Measurements from ENCODE around the gene CLEC3B. TPM values are rescaled to one million over a fixed set of nuclear protein-coding genes. Genes with fewer than 3 reads are reported as not detected.

CLEC3B gene
- total and polyA plus RNA-seq, 2 donors (not counting 3 experiments of a cell fraction or from before 2014, with no cell fraction given), result 1.8 TPM; not detected in 1

- Histone ChIP-seq H3K27ac (ENCODE audit: insufficient read depth, low read depth, low read length) (no peak overlapping the region), H3K9ac (replicated peaks; ENCODE audit: extremely low read depth, insufficient read depth, low read length) (no peak overlapping the region), H3K36me3 (ENCODE audit: control insufficient read depth in 2 of 2, extremely low read depth in 1 of 2, insufficient read depth in 2 of 2, low read length in 2 of 2) (peaks cover 0 to 3% of the 10 kb centered on the region in 2 experiments), H2AFZ (ENCODE audit: low read depth, low read length) (no peak overlapping the region), H3K79me2 (ENCODE audit: control insufficient read depth, insufficient read depth, low read length) (no peaks in the 10 kb centered on the region), H3K9me3 (replicated peaks; ENCODE audit: control insufficient read depth, insufficient read depth, low read length) (no peaks in the 10 kb centered on the region), H3K4me3 (replicated peaks in 1 of 3; ENCODE audit: insufficient read depth in 1 of 3, low read depth in 1 of 3, low read length in 3 of 3) (no peak overlapping the region), H3K9me1 (replicated peaks; ENCODE audit: control insufficient read depth, extremely low read depth, insufficient read depth, low read length) (no peaks in the 10 kb centered on the region), H3K27me3 (ENCODE audit: control insufficient read depth in 2 of 2, insufficient read depth in 2 of 2, low read length in 2 of 2) (no peaks in the 10 kb centered on the region), H4K20me1 (replicated peaks; ENCODE audit: control insufficient read depth, extremely low read depth, insufficient read depth, low read length) (no peaks in the 10 kb centered on the region), H3K4me1 (ENCODE audit: control insufficient read depth, extremely low read depth, insufficient read depth, low read length) (peaks cover 23% of the 10 kb centered on the region), H3K4me2 (ENCODE audit: insufficient read depth, low read length) (no peak overlapping the region)
- ChIA-PET CTCF (no interaction called here), POLR2A (interaction anchor here (0.6 kb wide), 1 partner anchor 230 kb away, joined by 9 read pairs; no protein-coding TSS in a partner anchor)
- DNase-seq (ENCODE audit: low read depth, low spot score) (no peak), FAIRE-seq (no peak)
- TF ChIP-seq POLR2AphosphoS5 (IDR thresholded peaks at IDR 0.05; ENCODE audit: insufficient read depth, low read depth, low read length) (no peak), JUN (IDR thresholded peaks at IDR 0.05; ENCODE audit: borderline replicate concordance, insufficient read depth, insufficient read length, low read depth) (no peak), EZH2 (IDR thresholded peaks at IDR 0.05; ENCODE audit: borderline replicate concordance, low read depth, low read length, severe bottlenecking) (no peak), FOS (IDR thresholded peaks at IDR 0.05; ENCODE audit: borderline replicate concordance, insufficient read depth, low read length) (no peak), MYC (IDR thresholded peaks at IDR 0.05; ENCODE audit: low read depth, low read length) (no peak), GATA2 (IDR thresholded peaks at IDR 0.05; ENCODE audit: insufficient read depth, insufficient read length, low read depth, low read length) (no peak), POLR2A (IDR thresholded peaks at IDR 0.05; ENCODE audit: low read depth, low read length) (no peak)
- TF ChIP-seq, protein P1, sequence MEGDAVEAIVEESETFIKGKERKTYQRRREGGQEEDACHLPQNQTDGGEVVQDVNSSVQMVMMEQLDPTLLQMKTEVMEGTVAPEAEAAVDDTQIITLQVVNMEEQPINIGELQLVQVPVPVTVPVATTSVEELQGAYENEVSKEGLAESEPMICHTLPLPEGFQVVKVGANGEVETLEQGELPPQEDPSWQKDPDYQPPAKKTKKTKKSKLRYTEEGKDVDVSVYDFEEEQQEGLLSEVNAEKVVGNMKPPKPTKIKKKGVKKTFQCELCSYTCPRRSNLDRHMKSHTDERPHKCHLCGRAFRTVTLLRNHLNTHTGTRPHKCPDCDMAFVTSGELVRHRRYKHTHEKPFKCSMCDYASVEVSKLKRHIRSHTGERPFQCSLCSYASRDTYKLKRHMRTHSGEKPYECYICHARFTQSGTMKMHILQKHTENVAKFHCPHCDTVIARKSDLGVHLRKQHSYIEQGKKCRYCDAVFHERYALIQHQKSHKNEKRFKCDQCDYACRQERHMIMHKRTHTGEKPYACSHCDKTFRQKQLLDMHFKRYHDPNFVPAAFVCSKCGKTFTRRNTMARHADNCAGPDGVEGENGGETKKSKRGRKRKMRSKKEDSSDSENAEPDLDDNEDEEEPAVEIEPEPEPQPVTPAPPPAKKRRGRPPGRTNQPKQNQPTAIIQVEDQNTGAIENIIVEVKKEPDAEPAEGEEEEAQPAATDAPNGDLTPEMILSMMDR (IDR thresholded peaks at IDR 0.05; ENCODE audit: extremely low read depth in 1 of 2, insufficient read depth in 1 of 2, low read depth in 1 of 2, low read length in 2 of 2), result no peak
- TF ChIP-seq, protein P2, sequence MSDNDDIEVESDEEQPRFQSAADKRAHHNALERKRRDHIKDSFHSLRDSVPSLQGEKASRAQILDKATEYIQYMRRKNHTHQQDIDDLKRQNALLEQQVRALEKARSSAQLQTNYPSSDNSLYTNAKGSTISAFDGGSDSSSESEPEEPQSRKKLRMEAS (IDR thresholded peaks at IDR 0.05; ENCODE audit: insufficient read depth, insufficient read length), result no peak
- intact Hi-C loops (cut with micrococcal nuclease) (no loop called here), dilution Hi-C loops (cut with MboI; ENCODE audit: extremely low pct_ligation_motif_present, low sequenced_read_pairs) (no loop called here)
- BruUV-seq (replicated peaks), result no TSS peak
Measured at GRCh38 chr3:45008117-45008516, 18.0 kb upstream of the CLEC3B start.
